RWPE2 (cell line): Measurements from ENCODE around the gene LBH.

ENCODE experiments used
- ATAC-seq: fragments of 200-7000 bp; cut with Tn5 transposase; 3 replicates; pipeline ENCODE4 v1.9.1; 2021; ENCODE audit warnings: low read depth
- DNase-seq: peaks from one replicate; pipeline ENCODE4 v3.0.0-alpha.2; 2020; ENCODE audit warnings: low spot score
- H3K27ac ChIP-seq: fragments of 450-650 bp; 2 replicates; pipeline ENCODE4 v1.5.1; 2017; ENCODE audit warnings: mild to moderate bottlenecking; ENCODE audit not compliant: poor library complexity, severe bottlenecking
- H3K27me3 ChIP-seq: fragments of 250-450 bp; sonication (Bioruptor Pico); 2 replicates; pipeline ENCODE4 v1.5.1; 2021; ENCODE audit warnings: mild to moderate bottlenecking, moderate library complexity; ENCODE audit not compliant: insufficient read depth, poor library complexity, severe bottlenecking
- H3K36me3 ChIP-seq: fragments of 250-450 bp; sonication (Bioruptor Pico); 2 replicates; pipeline ENCODE4 v1.5.1; 2020; ENCODE audit warnings: low read depth, mild to moderate bottlenecking, moderate library complexity
- H3K4me1 ChIP-seq: fragments of 250-450 bp; sonication (Bioruptor Pico); 2 replicates; pipeline ENCODE4 v1.5.1; 2021; ENCODE audit warnings: mild to moderate bottlenecking, moderate library complexity; ENCODE audit not compliant: insufficient read depth, poor library complexity, severe bottlenecking
- H3K4me3 ChIP-seq: fragments of 250-450 bp; sonication (Bioruptor Pico); 2 replicates; pipeline ENCODE4 v1.5.1; 2021; ENCODE audit warnings: mild to moderate bottlenecking, moderate library complexity; ENCODE audit not compliant: severe bottlenecking
- H3K9me3 ChIP-seq: fragments of 250-450 bp; sonication (Bioruptor Pico); 2 replicates; pipeline ENCODE4 v1.5.1; 2021; ENCODE audit warnings: mild to moderate bottlenecking, moderate library complexity; ENCODE audit not compliant: severe bottlenecking
- CTCF ChIP-seq: fragments of 450-650 bp; IDR thresholded peaks from one replicate; pipeline ENCODE4 v1.5.1; 2017; ENCODE audit warnings: mild to moderate bottlenecking, moderate library complexity; ENCODE audit not compliant: poor library complexity, severe bottlenecking

Gene LBH

GRCh38 chr2:30213907-30214463 lies 17.3 kb upstream of the LBH start:
- Histone ChIP-seq H3K4me3 (no peak overlapping the region), H3K27me3 (no peaks in the 10 kb centered on the region)

GRCh38 chr2:30216157-30216556 lies 15.2 kb upstream of the LBH start:
- ATAC-seq (no peak), DNase-seq (no peak)
- no peak for TF ChIP-seq CTCF
- H3K27me3 ChIP-seq, result no peaks in the 10 kb centered on the region
- no peak overlapping the region for H3K4me3 ChIP-seq
- no peaks in the 10 kb centered on the region for H3K9me3 ChIP-seq
- H3K4me1 ChIP-seq, result peaks cover 12% of the 10 kb centered on the region
- no peaks in the 10 kb centered on the region for H3K36me3 ChIP-seq
- no peak overlapping the region for H3K27ac ChIP-seq

More at GRCh38 chr2:30213907-30214463, 17.3 kb upstream of the LBH start:
- no peak for ATAC-seq
- no peak for TF ChIP-seq CTCF
- Histone ChIP-seq H3K4me1 (peaks cover 12% of the 10 kb centered on the region), H3K9me3 (no peaks in the 10 kb centered on the region), H3K27ac (no peak overlapping the region), H3K36me3 (no peaks in the 10 kb centered on the region)
- DNase-seq, result no peak

- H3K27ac ChIP-seq, result peak overlapping the region; percentile 18
- DNase-seq (no peak), ATAC-seq (peak; percentile 88)
- H3K36me3 ChIP-seq, result no peaks in the 10 kb centered on the region
- no peak overlapping the region for H3K4me3 ChIP-seq
- H3K4me1 ChIP-seq, result peaks cover 12% of the 10 kb centered on the region
- H3K9me3 ChIP-seq, result no peaks in the 10 kb centered on the region
- no peak for TF ChIP-seq CTCF
- no peaks in the 10 kb centered on the region for H3K27me3 ChIP-seq
Observed at GRCh38 chr2:30217644-30218337, 13.5 kb upstream of the LBH start.

GRCh38 chr2:30218338-30218713 lies 13.0 kb upstream of the LBH start:
- Histone ChIP-seq H3K9me3 (no peaks in the 10 kb centered on the region), H3K27ac (peak overlapping the region; percentile 18), H3K4me3 (no peak overlapping the region), H3K36me3 (no peaks in the 10 kb centered on the region), H3K27me3 (no peaks in the 10 kb centered on the region), H3K4me1 (peaks cover 12% of the 10 kb centered on the region)
- ATAC-seq (no peak), DNase-seq (no peak)
- no peak for TF ChIP-seq CTCF

- no peak for DNase-seq
Observed at GRCh38 chr2:30218814-30219213, 12.5 kb upstream of the LBH start.

More at GRCh38 chr2:30218814-30219213, 12.5 kb upstream of the LBH start:
- no peak for TF ChIP-seq CTCF
- peak; percentile 51 for ATAC-seq
- Histone ChIP-seq H3K27ac (peak overlapping the region; percentile 18), H3K36me3 (no peaks in the 10 kb centered on the region), H3K4me3 (no peak overlapping the region), H3K9me3 (no peaks in the 10 kb centered on the region), H3K4me1 (peaks cover 12% of the 10 kb centered on the region), H3K27me3 (no peaks in the 10 kb centered on the region)
